ENCODE data around the gene TAL2.
A peak's percentile ranks its signal among the peaks of the same experiment; 100 is the strongest.
"Not testable (repeated sequence)": the region's sequence is repeated elsewhere in the genome, so short reads cannot be mapped to it uniquely, and the experiment has no call there.

TAL2 gene

DNA sequence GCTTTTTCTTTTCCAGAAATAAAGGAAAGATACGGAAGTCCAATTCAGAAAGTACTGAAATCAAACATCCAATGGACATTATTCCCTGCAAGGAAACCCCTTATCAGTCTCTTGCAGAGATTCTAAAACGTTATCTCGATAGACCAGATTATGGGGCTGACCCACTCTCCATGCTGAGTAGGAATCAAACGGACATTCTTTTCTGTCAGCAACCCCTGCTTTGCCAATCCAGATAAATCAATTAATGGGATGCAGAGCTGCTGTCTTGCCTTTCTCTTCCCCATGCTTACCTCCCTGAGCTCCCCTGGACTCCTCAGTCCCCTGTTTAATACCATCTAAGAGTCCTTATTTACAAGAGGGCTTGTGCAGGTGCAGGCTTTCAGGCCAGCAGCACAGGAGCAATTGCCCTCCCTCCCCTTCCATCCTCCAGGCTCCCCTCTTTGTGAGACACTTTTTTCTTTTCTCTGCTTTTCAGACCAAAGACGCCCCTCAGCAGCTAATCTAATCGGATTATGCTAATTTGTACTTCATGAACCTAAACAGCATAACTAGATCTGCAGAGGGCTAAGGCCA is 14.2 kb downstream of the TAL2 start:
- DNase-seq (ENCODE audit: low read depth), result no peak

DNA sequence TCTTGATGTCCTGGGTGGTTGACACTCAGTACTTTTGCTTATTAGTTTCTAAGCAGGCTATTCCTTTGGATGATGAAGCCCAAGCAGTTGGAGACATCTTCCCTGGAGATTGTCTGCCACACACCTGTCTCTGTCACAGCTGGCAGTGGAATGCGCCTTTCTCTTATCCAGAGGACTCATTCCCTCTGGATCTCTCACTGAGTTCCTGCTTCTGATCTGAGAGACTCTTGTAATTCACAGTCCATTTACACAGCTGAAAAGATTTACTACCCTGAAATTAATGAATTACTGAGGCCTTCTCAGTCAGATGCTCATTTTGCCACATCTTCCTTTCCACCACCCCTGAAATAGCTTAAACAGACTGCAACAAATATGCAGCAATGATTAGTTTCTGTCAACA is 15.9 kb downstream of the TAL2 start:
- no peak for DNase-seq (ENCODE audit: low read depth)

DNA sequence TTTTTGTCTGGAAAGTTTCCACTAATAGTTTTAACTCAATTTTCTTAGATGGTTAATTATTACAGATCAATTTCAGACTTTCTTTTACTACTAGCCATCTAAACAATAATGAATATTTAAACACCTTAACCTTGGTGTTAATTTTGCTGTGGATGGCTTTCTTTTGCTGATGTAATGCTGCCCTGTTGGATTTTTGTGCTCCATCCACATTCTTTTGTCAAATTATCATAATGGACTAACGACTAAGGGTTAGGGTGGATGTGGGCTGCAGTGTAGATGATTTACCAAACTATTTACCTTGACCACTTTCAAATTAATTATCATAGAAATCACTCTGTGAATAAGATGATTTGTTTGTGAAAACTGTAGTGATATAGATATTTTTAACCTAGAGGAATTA is 16.5 kb downstream of the TAL2 start:
- no peak for DNase-seq (ENCODE audit: low read depth)

DNA sequence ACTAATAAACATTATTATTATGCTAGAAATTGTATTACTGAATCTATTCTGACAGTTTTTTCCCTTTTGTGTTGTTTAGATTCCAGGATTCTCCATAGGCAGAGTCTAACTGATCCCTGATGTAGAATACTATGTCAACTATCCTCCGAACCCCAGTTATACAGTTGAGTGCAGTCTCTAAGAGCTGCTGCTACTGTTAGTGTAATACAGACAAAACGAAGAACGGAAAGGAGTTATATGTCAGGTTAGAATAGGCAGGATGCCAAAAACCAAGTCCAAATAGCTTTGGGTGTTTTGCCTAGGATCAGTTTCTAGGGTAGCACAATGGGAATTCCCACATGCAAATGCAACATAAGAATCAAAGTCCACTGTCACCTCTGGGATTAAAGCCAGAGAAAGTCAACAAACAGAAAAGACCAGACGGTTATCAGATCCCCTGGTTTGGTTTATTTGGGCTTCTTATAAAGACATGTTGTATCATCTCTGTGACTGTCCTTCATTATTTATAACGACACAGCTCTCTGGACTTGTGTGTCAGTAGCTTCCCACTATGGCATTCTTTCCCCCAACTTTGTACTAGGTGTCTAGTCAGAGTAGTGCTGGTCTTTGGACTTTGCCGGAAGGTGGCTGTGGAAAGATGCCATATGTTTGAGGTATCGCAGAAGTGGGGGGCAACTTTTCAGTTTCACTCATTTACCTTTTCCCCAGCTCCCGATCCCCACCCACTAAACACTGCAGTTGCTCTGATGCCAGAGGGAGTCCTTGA is 17.2 kb downstream of the TAL2 start:
- no peak for DNase-seq (ENCODE audit: low read depth)

DNA sequence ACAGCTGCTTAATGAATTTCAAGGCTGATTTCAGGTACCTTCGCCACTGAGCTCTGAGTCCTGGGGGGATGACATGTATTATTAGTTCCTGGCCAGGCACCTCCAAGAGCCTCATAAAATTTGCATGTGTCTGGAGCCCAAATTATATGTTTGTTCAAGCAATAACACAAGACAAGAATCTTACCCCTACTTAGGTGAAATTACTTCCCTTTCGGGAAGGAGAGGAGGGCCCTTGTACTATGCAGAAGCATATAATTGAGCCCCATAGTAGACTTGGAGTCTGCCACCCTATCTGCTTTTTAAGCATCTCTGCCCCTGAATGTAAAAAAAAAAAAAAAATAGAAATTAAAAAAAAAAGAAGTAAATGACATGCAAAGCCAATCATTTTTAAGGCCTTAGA is 19.1 kb downstream of the TAL2 start:
- DNase-seq (ENCODE audit: low read depth), result no peak

DNA sequence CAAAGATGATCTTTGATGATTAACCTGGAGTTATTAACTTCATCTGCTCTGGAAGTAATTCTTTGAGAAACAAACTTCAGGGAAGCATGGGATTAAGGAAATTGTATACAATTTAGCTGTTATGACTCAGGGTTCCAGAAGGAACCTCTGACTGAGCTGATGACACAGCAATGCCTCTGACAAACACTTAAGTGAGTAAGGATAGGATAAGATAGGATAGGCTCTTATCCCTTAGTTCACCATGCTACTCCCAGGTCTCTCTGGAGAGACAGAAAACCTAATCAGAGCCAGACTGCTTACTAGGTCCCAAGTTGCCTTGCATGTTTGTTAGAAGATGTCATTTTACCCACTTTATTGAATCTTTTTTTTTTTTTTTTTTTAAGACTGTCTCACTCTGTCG is 19.5 kb downstream of the TAL2 start:
- peak; percentile 90 for DNase-seq (ENCODE audit: low read depth)

DNA sequence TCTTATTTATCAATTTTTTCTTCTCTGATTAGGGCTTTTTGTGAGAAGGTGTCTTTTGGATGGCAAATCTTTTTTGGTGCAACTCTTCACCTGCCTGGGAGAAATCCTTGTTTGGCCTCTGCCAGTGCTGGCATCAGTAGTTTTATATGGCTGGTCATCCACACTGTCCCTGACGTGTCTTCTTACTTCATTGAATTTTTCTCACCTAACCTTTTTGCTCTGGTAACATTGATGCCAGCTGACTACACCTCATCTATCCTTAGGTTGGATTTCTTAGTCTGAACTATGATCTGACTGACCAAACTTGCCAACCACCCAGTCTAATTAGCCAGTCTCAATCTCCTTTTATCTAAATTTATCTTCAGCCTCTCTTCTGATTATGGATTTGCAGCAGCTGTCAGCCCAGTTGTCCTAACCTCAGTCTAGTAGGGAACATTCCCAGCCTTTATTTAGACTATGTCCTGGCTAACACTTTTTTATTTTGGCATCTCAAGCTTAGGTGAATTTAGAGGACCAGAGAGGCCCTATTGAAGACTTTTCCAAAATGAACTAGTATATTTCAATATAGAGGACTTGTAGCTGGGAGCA is 21.5 kb downstream of the TAL2 start:
- DNase-seq (ENCODE audit: low read depth), result no peak

DNA sequence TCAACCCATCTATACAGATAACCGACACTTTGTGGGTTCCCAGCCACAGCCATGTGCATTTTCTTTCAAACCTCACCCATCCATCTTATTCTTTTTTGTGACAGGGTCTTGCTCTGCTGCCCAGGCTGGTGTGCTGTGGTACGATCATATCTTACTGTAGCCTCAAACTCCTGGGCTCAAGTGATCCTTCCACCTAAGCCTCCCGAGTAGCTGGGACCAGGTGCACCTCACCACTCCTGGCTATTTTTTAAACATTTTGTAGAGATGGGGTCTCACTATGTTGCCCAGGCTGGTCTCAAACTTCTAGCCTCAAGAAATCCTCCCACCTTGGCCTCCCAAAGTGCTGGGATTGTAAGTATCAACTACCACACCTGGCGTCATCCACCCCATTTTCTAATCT is 24.7 kb downstream of the TAL2 start:
- DNase-seq (ENCODE audit: low read depth), result no peak

DNA sequence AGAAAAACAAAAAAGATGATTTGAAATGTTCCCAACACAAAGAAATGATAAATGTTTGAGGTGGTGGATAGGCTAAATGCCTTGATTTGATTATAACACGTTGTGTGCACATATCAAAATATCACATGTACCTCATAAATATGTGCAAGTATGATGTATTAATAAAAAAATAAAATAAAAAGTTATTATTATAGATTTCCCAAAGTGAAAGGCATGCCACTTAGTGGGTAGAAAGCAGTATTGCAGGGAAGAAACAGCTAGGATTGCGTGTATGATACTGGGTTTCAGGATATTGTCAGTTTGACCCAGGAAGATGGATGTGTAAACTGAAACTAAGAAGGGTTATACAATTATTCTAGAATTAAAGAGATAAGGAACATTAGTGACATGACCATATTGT is 28.5 kb downstream of the TAL2 start:
- DNase-seq (ENCODE audit: low read depth), result peak; percentile 58

DNA sequence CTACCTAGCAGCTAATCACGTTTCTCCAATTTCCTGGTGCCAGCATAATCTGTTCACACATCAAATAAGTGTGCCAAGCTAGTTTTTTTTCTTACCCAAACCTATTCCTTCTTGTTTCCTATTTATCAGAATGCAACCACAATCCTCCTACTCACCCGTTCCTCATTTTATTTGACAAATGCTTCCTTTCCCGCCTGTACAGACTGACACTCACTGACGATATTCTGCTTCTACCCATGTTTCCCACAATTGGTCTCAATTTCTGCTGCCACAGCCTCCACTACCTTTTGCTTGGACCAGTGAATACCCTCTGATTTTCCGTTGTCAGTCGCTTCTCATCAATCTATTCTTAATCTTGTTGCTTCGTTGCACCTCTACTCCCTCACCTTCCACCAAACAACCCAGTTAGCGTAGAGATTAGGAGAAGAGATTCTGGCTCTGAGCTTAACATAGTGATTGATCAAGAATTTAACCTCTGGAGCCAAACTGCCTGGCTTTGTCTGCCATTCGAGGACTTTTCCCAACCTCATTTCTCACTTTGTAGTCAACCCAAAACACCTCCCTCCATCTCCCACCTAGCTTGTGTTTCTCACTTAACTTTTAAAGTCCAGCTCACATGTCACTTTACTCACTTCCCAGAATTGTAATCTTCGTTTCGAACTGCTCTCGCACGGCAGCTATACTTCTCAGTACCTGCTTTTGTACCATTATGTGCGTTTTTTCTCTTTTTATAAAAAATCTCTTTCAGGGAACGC is 31.4 kb downstream of the TAL2 start:
- peak; percentile 31 for DNase-seq (ENCODE audit: low read depth)

DNA sequence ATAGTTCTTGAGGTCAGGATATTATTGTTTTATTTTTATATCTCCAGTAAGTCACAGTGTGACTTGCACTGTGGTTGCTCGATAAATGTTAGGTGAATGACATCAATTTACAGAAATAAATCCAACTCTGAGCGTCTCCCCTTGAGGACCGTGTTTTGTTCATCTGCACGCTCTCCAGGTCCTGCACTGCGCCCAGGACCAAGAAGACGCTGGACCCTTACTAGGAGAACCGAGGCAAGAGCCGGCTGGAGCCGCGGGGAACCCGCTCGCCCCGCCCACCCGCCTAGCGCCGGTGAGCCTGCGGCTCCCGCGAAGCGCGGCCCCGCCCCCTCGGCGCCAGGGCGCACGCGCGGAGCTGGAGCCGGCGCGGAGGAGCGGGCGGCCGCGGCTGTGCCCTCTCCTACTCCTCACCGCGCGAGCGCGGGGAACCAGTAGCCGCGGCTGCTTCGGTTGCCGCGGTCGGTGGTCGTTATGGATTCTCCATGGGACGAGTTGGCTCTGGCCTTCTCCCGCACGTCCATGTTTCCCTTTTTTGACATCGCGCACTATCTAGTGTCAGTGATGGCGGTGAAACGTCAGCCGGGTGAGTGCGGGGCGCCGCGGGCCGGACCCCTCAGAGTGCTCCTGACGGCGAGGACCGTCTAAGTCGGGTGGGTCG is 32.1 kb downstream of the TAL2 start, which contains the start of gene TMEM38B:
Gene TMEM38B (plus strand): TSS at position 352 of the 658 bp plus-strand sequence. CDS start 120 bp downstream, at position 472.
- DNase-seq (ENCODE audit: low read depth), result peak; percentile 85

DNA sequence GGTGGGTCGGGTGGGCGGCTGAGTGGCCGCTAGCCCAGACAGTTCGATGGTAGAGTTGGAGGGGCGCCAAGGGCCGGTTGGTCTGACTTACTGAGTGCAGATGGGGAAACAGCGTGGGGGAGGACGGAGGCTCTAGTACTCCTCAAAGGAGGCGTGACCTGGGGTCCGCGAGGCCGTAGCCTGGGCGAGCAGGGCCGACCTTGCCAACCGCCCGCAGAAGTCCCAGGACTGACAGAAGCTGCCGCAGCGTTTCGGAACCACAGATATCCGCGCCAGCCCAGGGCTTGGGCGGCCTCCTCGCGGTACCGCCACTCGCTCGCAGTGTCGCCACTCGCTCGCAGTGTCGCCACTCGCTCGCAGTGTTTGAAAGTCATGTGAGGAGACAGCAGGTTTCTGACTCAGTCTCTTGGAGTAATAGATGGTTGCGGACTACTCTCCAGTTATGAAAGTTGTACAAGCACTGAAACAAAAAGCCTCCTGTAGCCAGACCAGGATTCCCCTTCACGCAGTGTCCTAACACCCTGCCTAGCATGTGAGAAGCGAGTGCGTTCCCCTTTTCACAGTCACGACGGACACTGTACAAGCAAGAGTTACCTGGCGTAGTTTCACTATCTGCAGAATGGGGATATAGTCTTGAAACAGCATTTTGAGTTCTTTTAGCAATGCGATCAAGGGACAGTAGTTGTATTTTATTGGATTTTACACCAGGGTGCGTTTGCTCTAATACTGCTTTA is 32.8 kb downstream of the TAL2 start:
- DNase-seq (ENCODE audit: low read depth), result peak; percentile 75

DNA sequence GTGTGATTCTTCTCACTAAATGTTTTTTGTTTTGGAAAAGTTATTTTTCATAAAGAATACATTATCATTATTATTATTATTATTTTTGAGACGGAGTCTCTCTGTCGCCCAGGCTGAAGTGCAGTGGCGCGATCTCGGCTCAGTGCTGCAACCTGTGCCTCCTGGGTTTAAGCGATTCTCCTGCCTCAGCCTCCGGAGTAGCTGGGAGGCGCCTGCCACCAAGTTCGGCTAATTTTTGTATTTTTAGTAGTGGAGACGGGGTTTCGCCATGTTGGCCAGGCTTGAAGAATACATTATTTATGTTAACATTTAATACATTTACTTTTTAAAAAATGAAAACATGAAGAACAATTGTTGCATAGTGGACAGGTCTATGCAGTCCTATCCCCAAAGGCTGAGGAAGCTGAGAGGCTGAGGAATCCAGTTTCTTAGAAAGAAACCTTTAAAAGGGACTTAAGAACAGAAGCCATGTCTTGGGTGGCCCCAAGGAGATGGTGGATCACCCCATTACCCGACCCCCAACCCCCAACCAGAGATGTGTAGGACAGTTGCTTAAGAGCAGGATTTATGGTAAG is 34.0 kb downstream of the TAL2 start:
- no peak for DNase-seq (ENCODE audit: low read depth)

DNA sequence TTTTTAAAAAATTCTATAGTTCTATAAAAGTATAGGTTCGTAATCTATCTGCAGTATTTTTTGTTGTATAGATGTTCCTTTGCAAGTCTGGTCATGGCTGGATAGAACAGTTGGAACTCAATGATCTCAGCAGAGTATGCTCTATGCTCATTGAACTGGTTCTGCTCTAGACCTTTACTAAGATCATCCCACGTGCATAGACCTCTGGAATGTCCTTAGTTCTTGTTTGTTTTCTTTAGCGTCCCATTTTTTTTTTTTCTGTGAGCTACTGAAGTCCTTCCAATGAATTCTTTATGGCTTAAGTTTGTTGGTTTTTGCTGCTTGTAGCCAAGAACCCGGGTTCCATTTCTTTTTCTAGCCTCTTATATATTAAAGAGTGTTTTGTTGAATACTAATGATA is 35.6 kb downstream of the TAL2 start:
- peak; percentile 17 for DNase-seq (ENCODE audit: low read depth)

DNA sequence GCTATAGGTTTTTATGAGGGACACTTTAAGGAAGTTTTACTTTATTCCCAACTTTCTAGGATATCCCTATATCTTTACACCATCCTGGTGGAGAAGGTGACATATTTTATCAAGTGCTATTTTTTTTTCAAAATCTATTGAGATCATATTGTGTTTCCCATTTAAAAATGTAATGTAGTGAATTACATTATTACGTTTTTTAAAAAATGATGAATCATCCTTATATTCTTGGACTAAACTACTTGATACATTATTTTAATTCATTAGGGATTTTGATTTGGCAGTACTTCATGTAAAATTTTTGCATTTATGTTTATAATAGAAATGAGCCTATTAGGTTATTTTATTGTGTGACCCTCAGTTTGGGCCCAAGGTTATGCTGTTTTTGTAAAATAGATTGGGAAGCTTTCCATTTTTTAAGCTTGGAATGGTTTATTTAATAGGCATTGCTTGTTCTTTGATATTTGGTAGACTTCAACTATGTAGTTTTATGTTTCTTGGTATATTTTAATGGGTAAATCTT is 36.2 kb downstream of the TAL2 start:
- no peak for DNase-seq (ENCODE audit: low read depth)

DNA sequence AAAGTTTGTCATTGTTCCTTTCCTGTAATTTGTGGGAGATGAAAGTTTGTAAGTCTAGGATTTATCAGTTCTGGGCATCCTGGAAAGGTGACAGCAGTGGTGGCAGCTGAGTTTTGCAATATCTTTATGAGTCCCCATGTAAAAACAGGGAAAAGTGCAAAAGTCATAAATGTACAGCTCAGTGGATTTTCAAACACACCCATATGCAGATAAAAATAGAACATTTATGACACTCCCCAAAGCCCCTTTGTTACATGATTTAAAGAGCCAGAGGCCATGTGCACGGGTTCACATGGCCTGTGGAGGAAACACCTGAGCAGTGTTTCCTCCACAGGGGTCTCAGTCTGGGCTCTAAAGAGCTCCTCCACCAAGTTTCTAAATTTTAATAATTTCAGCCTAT is 38.4 kb downstream of the TAL2 start:
- DNase-seq (ENCODE audit: low read depth), result no peak

DNA sequence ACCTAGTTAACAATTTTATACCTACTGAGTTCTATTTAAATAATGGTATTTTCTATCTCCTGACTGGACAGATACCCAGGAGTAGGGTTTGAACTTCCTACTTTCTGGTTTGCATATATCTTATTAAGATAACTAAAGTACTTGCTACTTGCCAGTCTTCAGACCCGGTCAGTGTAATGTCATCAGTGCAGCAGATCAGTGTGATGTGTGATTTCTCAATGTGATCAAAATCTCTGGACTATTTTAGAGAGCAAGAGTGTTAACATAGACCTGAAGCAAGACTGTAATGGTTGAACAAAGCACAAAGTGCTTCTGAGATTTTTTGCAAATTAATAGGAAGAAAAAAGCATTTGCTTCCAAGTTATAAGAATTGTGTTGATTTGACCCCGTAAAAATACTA is 38.9 kb downstream of the TAL2 start:
- DNase-seq (ENCODE audit: low read depth), result no peak

DNA sequence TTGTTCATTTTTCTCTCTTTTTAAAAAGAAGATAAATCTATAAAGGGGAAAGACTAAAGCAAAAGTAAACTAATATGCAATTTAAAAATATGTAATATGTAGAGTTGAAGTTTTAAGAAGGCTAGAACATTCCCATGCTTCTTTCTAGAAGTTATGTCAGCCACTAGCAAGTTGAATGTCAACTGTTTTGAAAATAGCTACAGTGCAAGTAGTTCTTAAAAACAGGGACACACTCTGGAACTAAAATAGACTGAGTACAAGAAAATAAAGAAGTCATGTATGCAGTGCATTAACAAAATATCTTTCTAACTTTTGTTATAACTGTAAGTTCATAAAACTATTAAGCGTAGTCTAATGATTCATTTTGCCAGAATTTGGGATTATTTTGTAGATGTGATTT is 40.0 kb downstream of the TAL2 start:
- no peak for DNase-seq (ENCODE audit: low read depth)

DNA sequence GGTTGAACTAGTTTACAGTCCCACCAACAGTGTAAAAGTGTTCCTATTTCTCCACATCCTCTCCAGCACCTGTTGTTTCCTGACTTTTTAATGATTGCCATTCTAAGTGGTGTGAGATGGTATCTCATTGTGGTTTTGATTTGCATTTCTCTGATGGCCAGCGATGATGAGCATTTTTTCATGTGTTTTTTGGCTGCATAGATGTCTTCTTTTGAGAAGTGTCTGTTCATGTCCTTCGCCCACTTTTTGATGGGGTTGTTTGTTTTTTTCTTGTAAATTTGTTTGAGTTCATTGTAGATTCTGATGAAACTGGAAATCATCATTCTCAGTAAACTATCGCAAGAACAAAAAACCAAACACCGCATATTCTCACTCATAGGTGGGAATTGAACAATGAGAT is 41.4 kb downstream of the TAL2 start:
- DNase-seq (ENCODE audit: low read depth), result not testable (repeated sequence)

DNA sequence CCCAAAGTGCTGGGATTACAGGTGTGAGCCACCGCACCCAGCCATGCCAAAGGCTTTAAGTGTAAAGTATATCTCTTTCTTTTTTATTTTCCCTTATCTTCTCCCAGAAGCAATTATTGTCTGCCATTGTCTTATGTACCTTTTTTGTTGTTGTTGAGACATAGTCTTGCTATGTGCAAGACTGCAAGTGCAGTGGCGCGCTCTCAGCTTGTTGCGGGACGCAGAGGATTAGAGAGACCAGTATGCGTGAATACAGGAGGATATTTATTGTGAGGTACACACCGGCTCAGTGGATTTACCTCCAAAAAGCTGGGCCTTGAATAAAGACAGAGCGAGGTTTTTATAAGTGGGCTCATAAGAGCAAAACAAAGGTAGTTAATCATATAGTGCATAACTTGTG is 43.9 kb downstream of the TAL2 start:
- DNase-seq (ENCODE audit: low read depth), result no peak

DNA sequence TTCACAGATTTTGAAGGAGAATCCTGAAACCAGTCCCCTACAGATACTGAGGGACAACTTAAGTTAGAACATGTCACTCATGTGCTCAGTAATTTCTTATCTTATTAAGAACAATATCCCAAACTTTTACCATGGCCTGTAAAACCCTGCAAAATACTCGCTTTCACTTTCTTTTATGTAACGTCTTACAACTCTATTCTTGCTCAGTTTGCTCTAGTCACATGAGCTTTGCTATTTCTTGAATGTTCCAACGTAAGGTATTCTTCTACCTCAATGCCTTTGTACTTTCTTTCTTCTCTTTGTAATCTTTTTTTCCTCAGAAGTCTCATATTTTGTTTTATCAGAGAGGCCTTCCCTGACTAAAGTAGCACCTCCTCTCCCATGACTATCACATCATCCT is 46.1 kb downstream of the TAL2 start:
- no peak for DNase-seq (ENCODE audit: low read depth)

All from ELR (cell line).